ENCODE results near the gene GRK2. TPM values are rescaled to one million over a fixed set of nuclear protein-coding genes. Genes with fewer than 3 reads are reported as not detected.
A peak's percentile ranks its signal among the peaks of the same experiment; 100 is the strongest.

The GRK2 gene
- total and polyA plus RNA-seq, 2 donors (not counting 3 experiments of a cell fraction or from before 2014, with no cell fraction given): 57.9 to 62.3 TPM

- peak overlapping the region; percentile 34 for H3K27ac ChIP-seq (ENCODE audit: insufficient read depth, low read depth, low read length)
- no peaks in the 10 kb centered on the region for H3K9me1 ChIP-seq (replicated peaks; ENCODE audit: control insufficient read depth, extremely low read depth, insufficient read depth, low read length)
- H3K4me2 ChIP-seq (ENCODE audit: insufficient read depth, low read length): peak overlapping the region; percentile 75
- H3K4me3 ChIP-seq (replicated peaks in 1 of 3; ENCODE audit: insufficient read depth in 1 of 3, low read depth in 1 of 3, low read length in 3 of 3): peak overlapping the region; percentile 22 to 75 (median 60)
- no peaks in the 10 kb centered on the region for H3K79me2 ChIP-seq (ENCODE audit: control insufficient read depth, insufficient read depth, low read length)
- POLR2A ChIA-PET: interaction anchor here (0.7 kb wide), 2 partner anchors 29 to 157 kb away, joined by 3 to 6 read pairs; no protein-coding TSS in a partner anchor
- dilution Hi-C loops (cut with MboI; ENCODE audit: extremely low pct_ligation_motif_present, low sequenced_read_pairs) (no loop called here), intact Hi-C loops (cut with micrococcal nuclease) (loop anchor here (1.0 to 2.0 kb wide), 7 partner anchors 29 to 236 kb away; partner anchors contain the start of genes GRK2 and POLD4)
- H3K27me3 ChIP-seq (ENCODE audit: control insufficient read depth in 2 of 2, insufficient read depth in 2 of 2, low read length in 2 of 2): no peaks in the 10 kb centered on the region
- H2AFZ ChIP-seq (ENCODE audit: low read depth, low read length): peak overlapping the region; percentile 86
- DNase-seq (ENCODE audit: low read depth, low spot score) (no peak), FAIRE-seq (no peak)
- no TSS peak for BruUV-seq (replicated peaks)
- H3K4me1 ChIP-seq (ENCODE audit: control insufficient read depth, extremely low read depth, insufficient read depth, low read length): peaks cover 6% of the 10 kb centered on the region
- no peaks in the 10 kb centered on the region for H3K9me3 ChIP-seq (replicated peaks; ENCODE audit: control insufficient read depth, insufficient read depth, low read length)
- TF ChIP-seq POLR2A (IDR thresholded peaks at IDR 0.05; ENCODE audit: low read depth, low read length) (no peak), EZH2 (IDR thresholded peaks at IDR 0.05; ENCODE audit: borderline replicate concordance, low read depth, low read length, severe bottlenecking) (no peak), MYC (IDR thresholded peaks at IDR 0.05; ENCODE audit: low read depth, low read length) (no peak), POLR2AphosphoS5 (IDR thresholded peaks at IDR 0.05; ENCODE audit: insufficient read depth, low read depth, low read length) (no peak), JUN (IDR thresholded peaks at IDR 0.05; ENCODE audit: borderline replicate concordance, insufficient read depth, insufficient read length, low read depth) (no peak), FOS (IDR thresholded peaks at IDR 0.05; ENCODE audit: borderline replicate concordance, insufficient read depth, low read length) (no peak), CTCF (IDR thresholded peaks at IDR 0.05; ENCODE audit: extremely low read depth in 1 of 2, insufficient read depth in 1 of 2, low read depth in 1 of 2, low read length in 2 of 2) (no peak), MAX (IDR thresholded peaks at IDR 0.05; ENCODE audit: insufficient read depth, insufficient read length) (no peak), GATA2 (IDR thresholded peaks at IDR 0.05; ENCODE audit: insufficient read depth, insufficient read length, low read depth, low read length) (no peak)
- H4K20me1 ChIP-seq (replicated peaks; ENCODE audit: control insufficient read depth, extremely low read depth, insufficient read depth, low read length): no peaks in the 10 kb centered on the region
- H3K9ac ChIP-seq (replicated peaks; ENCODE audit: extremely low read depth, insufficient read depth, low read length): peak overlapping the region; percentile 49
- H3K36me3 ChIP-seq (ENCODE audit: control insufficient read depth in 2 of 2, extremely low read depth in 1 of 2, insufficient read depth in 2 of 2, low read length in 2 of 2): no peaks in the 10 kb centered on the region
- CTCF ChIA-PET: interaction anchor here (0.6 to 9.2 kb wide), 39 partner anchors 9 to 312 kb away, joined by 3 to 151 read pairs (median 6); partner anchors contain the start of genes ANKRD13D, GRK2, KDM2A and NUDT8
Observed at GRCh38 chr11:67316882-67317204, 50.6 kb downstream of the GRK2 start.
